Upper lobe of left lung (tissue), 4 donors: ENCODE results near the gene RTP3.

ENCODE experiments used
- CTCF ChIP-seq, 6 experiments: fragments of 450-650 bp in 4 of 6; fragments of 200-600 bp in 2 of 6; sonication (generic) in 2 of 6; IDR thresholded peaks; one replicate each; pipeline ENCODE4 v1.5.1; 2016 to 2019; ENCODE audit warnings: antibody characterized with exemption in 6 of 6
- EP300 ChIP-seq, 4 donors: sonication (generic); formaldehyde crosslinking; IDR thresholded peaks; one replicate each; pipeline ENCODE4 v1.5.1; 2017; ENCODE audit warnings: antibody characterized with exemption in 4 of 4, control low read depth in 2 of 4
- POLR2A ChIP-seq, 4 donors: fragments of 450-650 bp; IDR thresholded peaks; one replicate each; pipeline ENCODE4 v1.5.1; 2016 to 2017; ENCODE audit warnings: antibody characterized with exemption in 4 of 4, mild to moderate bottlenecking in 2 of 4
- POLR2AphosphoS5 ChIP-seq, 2 donors: sonication (generic); formaldehyde crosslinking; IDR thresholded peaks; one replicate each; pipeline ENCODE4 v1.5.1; 2017; ENCODE audit warnings: antibody characterized with exemption in 2 of 2

- TF ChIP-seq CTCF (IDR thresholded peaks at IDR 0.05), result no peak
- TF ChIP-seq POLR2AphosphoS5 (IDR thresholded peaks at IDR 0.05), result no peak
- no peak for TF ChIP-seq POLR2A (IDR thresholded peaks at IDR 0.05)
- TF ChIP-seq EP300 (IDR thresholded peaks at IDR 0.05), result no peak
Measured at GRCh38 chr3:46496746-46497555, 825 bp upstream of the RTP3 start.
